ENCODE measurements around the gene SNX9.

GRCh38 chr6:157961153-157961831, 138.2 kb downstream of the SNX9 start:
- TF ChIP-seq CTCF (IDR thresholded peaks at IDR 0.05), result no peak
- no peak for TF ChIP-seq JUN (IDR thresholded peaks at IDR 0.05)
- no peak for TF ChIP-seq RAD21 (conservative IDR thresholded peaks at IDR 0.05 in 1 of 2, IDR thresholded peaks at IDR 0.05 in 1 of 2)
- no peak for TF ChIP-seq SMC3 (IDR thresholded peaks at IDR 0.05)
- no peak for TF ChIP-seq POLR2A (IDR thresholded peaks at IDR 0.05; ENCODE audit: low read length)
- TF ChIP-seq PHF8 (IDR thresholded peaks at IDR 0.05; ENCODE audit: borderline replicate concordance, low read depth), result no peak
- TF ChIP-seq REST (IDR thresholded peaks at IDR 0.05), result no peak
- no peak for TF ChIP-seq TP53 (CRISPR knock-in tag; IDR thresholded peaks at IDR 0.05)
- no peak for TF ChIP-seq HDAC2 (IDR thresholded peaks at IDR 0.05)
- TF ChIP-seq EHMT2 (IDR thresholded peaks at IDR 0.05; ENCODE audit: low read depth), result no peak
- TF ChIP-seq NFE2L2 (conservative IDR thresholded peaks at IDR 0.05; ENCODE audit: low read length), result no peak
- TF ChIP-seq CHD2 (IDR thresholded peaks at IDR 0.05; ENCODE audit: low read length, partially characterized antibody), result no peak
- no peak for TF ChIP-seq POLR2AphosphoS2 (conservative IDR thresholded peaks at IDR 0.05; ENCODE audit: low read length)

All from A549 (cell line).